HEK293T (cell line): ENCODE measurements around the gene SMIM13.

Experiments
- CTCF ChIA-PET: fragments of 350-600 bp; formaldehyde crosslinking; extraction: SDS; loops from one replicate; lab custom pipeline; 2021; ENCODE audit warnings: antibody characterized with exemption, inconsistent platforms; lab: Yijun Ruan, JAX
- POLR2A ChIA-PET: fragments of 350-600 bp; formaldehyde crosslinking; extraction: SDS; loops from one replicate; lab custom pipeline; 2020; ENCODE audit warnings: antibody characterized with exemption, inconsistent platforms; lab: Yijun Ruan, JAX
- DNase-seq: peaks from one replicate; pipeline ENCODE4 v3.0.0; 2012; ENCODE audit warnings: mixed read lengths; ENCODE audit errors: extremely low spot score
- ARNT ChIP-seq: fragments of 450-650 bp; IDR thresholded peaks from 2 replicates; pipeline ENCODE4 v1.6.1; 2017; ENCODE audit warnings: mild to moderate bottlenecking
- BHLHE40 ChIP-seq: fragments of 450-650 bp; IDR thresholded peaks from 2 replicates; pipeline ENCODE4 v1.6.1; 2016; ENCODE audit warnings: mild to moderate bottlenecking, moderate library complexity, borderline replicate concordance
- CTBP1 ChIP-seq: fragments of 450-650 bp; IDR thresholded peaks from 2 replicates; pipeline ENCODE4 v1.6.1; 2016; ENCODE audit warnings: borderline replicate concordance
- ELF4 ChIP-seq: fragments of 450-650 bp; IDR thresholded peaks from 2 replicates; pipeline ENCODE4 v1.6.1; 2017; ENCODE audit warnings: antibody characterized with exemption
- FOXA1 ChIP-seq: fragments of 450-650 bp; IDR thresholded peaks from 2 replicates; pipeline ENCODE4 v1.6.1; 2016; ENCODE audit warnings: mild to moderate bottlenecking
- FOXK2 ChIP-seq: fragments of 450-650 bp; IDR thresholded peaks from 2 replicates; pipeline ENCODE4 v1.6.1; 2016; ENCODE audit warnings: mild to moderate bottlenecking
- FOXM1 ChIP-seq: fragments of 450-650 bp; IDR thresholded peaks from 2 replicates; pipeline ENCODE4 v1.6.1; 2017; ENCODE audit warnings: mild to moderate bottlenecking, borderline replicate concordance
- HDGF ChIP-seq: fragments of 450-650 bp; IDR thresholded peaks from 2 replicates; pipeline ENCODE4 v1.6.1; 2017; ENCODE audit warnings: antibody characterized with exemption, borderline replicate concordance
- L3MBTL2 ChIP-seq: fragments of 450-650 bp; conservative IDR thresholded peaks from 2 replicates; pipeline ENCODE4 v1.6.1; 2016; ENCODE audit warnings: mild to moderate bottlenecking
- LEF1 ChIP-seq: fragments of 450-650 bp; IDR thresholded peaks from 2 replicates; pipeline ENCODE4 v1.6.1; 2017; ENCODE audit warnings: mild to moderate bottlenecking, borderline replicate concordance
- NFRKB ChIP-seq: fragments of 450-650 bp; IDR thresholded peaks from 2 replicates; pipeline ENCODE4 v1.6.1; 2016; ENCODE audit warnings: mild to moderate bottlenecking, moderate library complexity
- SP1 ChIP-seq: fragments of 450-650 bp; IDR thresholded peaks from 2 replicates; pipeline ENCODE4 v1.6.1; 2017
- SUZ12 ChIP-seq: fragments of 450-650 bp; IDR thresholded peaks from 2 replicates; pipeline ENCODE4 v1.6.1; 2016; ENCODE audit warnings: mild to moderate bottlenecking
- TARDBP ChIP-seq: fragments of 450-650 bp; IDR thresholded peaks from 2 replicates; pipeline ENCODE4 v1.6.1; 2016
- ZNF384 ChIP-seq: fragments of 450-650 bp; IDR thresholded peaks from 2 replicates; pipeline ENCODE4 v1.6.1; 2016
- TF ChIP-seq, protein P1 (sequence below): fragments of 450-650 bp; IDR thresholded peaks from 2 replicates; pipeline ENCODE4 v1.6.1; 2016

Gene SMIM13

DNA sequence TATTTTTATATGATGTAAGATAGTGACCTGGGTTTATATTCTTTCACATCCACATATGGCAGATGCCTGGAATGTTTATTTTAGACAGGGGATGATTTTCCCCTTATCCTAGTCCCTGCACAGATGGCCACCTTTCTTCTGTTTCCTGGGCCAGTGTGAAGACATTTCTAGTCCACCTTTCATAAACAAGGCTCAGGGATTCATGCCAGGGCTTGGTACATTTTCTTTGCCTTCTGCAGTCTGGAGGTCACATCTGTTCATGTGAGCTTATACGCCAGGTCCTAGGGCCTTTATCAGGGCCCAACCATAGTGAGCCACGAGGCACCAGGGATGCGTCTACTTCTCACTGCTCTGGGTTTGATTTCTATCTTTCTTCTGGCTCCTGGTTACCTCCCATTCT is 55.9 kb downstream of the SMIM13 start:
- TF ChIP-seq L3MBTL2 (no peak), NFRKB (no peak), SP1 (no peak), HDGF (no peak), LEF1 (no peak), SUZ12 (no peak), CTBP1 (no peak), FOXM1 (no peak), FOXK2 (no peak), FOXA1 (no peak), ELF4 (no peak), ZNF384 (no peak), ARNT (no peak), BHLHE40 (no peak), TARDBP (no peak)
- TF ChIP-seq, protein P1, sequence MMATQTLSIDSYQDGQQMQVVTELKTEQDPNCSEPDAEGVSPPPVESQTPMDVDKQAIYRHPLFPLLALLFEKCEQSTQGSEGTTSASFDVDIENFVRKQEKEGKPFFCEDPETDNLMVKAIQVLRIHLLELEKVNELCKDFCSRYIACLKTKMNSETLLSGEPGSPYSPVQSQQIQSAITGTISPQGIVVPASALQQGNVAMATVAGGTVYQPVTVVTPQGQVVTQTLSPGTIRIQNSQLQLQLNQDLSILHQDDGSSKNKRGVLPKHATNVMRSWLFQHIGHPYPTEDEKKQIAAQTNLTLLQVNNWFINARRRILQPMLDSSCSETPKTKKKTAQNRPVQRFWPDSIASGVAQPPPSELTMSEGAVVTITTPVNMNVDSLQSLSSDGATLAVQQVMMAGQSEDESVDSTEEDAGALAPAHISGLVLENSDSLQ: no peak
- ChIA-PET CTCF (no interaction called here), POLR2A (no interaction called here)
- no peak for DNase-seq

DNA sequence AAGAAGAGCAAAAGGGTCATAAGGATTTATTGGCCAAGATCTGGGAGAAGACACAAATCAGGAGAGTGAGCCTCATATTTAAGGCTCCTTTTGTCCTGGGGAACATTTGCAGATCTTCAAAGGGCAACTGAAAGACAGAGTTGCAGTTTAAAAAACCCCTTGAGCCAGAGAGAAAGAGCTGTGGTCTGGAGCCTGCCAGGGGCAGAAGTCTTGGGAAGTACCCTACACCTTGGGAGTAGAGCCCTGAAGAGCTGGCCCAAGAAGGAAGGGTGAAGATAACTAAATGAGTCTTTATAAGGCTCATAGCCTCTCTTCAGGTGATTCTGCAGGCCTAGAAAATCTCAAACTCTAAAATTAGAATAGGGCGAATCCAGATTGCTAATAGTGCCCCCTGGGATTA is 57.9 kb downstream of the SMIM13 start:
- TF ChIP-seq, protein P1: no peak
- TF ChIP-seq FOXM1 (no peak), CTBP1 (no peak), TARDBP (no peak)
- ChIA-PET POLR2A (no interaction called here), CTCF (interaction anchor here (0.6 kb wide), 1 partner anchor 394 kb away, joined by 3 read pairs; no protein-coding TSS in a partner anchor)
- DNase-seq: no peak

DNA sequence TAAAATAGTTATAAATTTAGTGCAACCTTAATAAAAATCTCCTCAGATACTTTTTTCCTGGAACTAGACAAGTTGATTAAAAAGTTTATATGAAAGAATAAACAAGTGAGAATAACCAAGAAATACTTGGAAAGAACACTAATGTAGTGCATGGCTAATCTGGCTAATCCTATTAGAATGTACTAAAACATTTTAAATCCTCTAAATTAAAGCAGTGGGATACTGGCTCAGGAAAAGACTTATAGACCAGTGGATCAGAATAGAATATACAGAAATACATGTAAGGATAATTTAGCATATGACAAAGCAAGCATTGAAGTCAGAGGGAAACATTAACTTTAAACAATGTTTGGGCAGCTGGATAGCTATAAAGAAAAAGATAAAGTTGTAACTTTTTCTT is 58.9 kb downstream of the SMIM13 start:
- ChIA-PET POLR2A (no interaction called here), CTCF (no interaction called here)
- no peak for TF ChIP-seq SUZ12
- no peak for TF ChIP-seq NFRKB
- no peak for TF ChIP-seq FOXM1
- TF ChIP-seq TARDBP: no peak
- no peak for TF ChIP-seq CTBP1
- no peak for TF ChIP-seq ELF4
- TF ChIP-seq BHLHE40: no peak
- no peak for TF ChIP-seq SP1
- no peak for DNase-seq

DNA sequence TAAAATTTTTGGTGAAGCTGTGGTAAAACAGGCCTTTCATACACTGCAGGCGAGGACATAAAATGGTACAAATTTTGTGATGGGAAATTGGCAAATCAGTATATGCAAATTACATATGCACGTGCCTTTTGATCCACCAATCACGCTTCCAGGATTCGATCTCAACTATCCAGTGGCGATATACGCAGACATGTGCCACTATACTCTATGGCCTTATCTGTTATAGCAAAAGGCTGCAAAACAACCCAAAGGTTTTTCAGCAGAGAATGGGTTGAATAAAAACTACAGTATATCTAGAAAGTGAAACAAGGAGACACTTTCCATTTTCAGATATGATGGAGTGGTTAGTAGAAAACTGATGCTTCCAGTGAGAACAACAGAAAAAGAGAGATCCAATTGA is 59.8 kb downstream of the SMIM13 start:
- CTCF ChIA-PET: no interaction called here
- no peak for TF ChIP-seq LEF1
- no peak for TF ChIP-seq FOXM1
- TF ChIP-seq BHLHE40: no peak
- no peak for TF ChIP-seq CTBP1
- no peak for TF ChIP-seq SUZ12
- no peak for TF ChIP-seq NFRKB
- TF ChIP-seq FOXA1: no peak
- TF ChIP-seq FOXK2: no peak
- no peak for TF ChIP-seq TARDBP
- TF ChIP-seq, protein P1: no peak
- no peak for TF ChIP-seq ZNF384
- no peak for TF ChIP-seq HDGF
- TF ChIP-seq ARNT: no peak
- TF ChIP-seq L3MBTL2: no peak
- no peak for TF ChIP-seq SP1
- TF ChIP-seq ELF4: no peak
- no peak for DNase-seq
- POLR2A ChIA-PET: no interaction called here

DNA sequence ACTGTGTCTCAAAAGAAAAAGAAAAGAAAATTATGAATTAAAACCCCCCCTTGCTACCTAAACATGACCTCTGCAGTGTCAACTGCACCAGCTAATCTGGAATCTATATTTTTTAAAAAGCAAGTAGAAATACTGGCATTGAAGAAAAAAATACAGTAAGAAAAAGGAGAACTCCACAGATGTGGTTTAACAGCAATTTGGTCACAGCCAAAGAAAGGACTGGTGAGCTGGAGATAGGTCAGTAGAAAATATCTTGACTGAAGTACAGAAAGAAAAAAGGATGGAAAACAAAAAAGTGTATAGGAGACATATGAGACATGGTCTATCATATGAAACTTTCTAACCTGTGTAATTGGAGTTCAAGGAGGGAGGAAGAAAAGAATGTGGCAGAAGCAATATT is 62.0 kb downstream of the SMIM13 start:
- ChIA-PET POLR2A (no interaction called here), CTCF (interaction anchor here (0.9 kb wide), 1 partner anchor 341 kb away, joined by 3 read pairs; no protein-coding TSS in a partner anchor)
- DNase-seq: no peak
- TF ChIP-seq NFRKB (no peak), ELF4 (no peak), L3MBTL2 (no peak), TARDBP (no peak), ARNT (no peak), SUZ12 (no peak), FOXA1 (no peak), CTBP1 (no peak), BHLHE40 (no peak), SP1 (no peak), FOXM1 (no peak)
- TF ChIP-seq, protein P1: no peak

DNA sequence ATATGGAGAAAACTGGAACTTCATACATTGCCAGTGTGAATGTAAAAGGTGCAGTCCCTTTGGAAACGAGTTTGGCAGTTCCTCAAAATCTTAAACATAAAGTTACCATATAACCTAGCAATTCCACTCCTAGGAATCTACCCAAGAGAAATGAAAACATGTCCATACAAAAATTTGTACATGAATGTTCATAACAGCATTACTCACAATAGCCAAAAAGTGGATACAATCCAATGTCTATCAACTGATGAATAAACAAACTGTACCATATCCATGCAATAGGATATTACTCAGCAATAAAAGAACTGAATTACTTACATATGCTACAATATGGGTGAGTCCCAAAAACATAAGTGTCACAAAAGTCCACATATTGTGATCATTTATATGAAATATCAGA is 66.6 kb downstream of the SMIM13 start:
- POLR2A ChIA-PET: no interaction called here
- TF ChIP-seq FOXM1 (no peak), L3MBTL2 (no peak), LEF1 (no peak), NFRKB (no peak), ARNT (no peak), CTBP1 (no peak), TARDBP (no peak), ELF4 (no peak), FOXA1 (no peak), ZNF384 (no peak), SP1 (no peak)
- TF ChIP-seq, protein P1: no peak
- DNase-seq: no peak
- CTCF ChIA-PET: no interaction called here
